Osteoblast (primary cell): Measurements from ENCODE around the gene ZEB1. TPM values are rescaled to one million over a fixed set of nuclear protein-coding genes. Genes with fewer than 3 reads are reported as not detected.
"Not testable (repeated sequence)": the region's sequence is repeated elsewhere in the genome, so short reads cannot be mapped to it uniquely, and the experiment has no call there.

Experiments used
- DNase-seq: peaks from one replicate; pipeline ENCODE4 v3.0.0; 2011; ENCODE audit warnings: low spot score, mixed read lengths; ENCODE audit not compliant: insufficient read length; ENCODE audit errors: missing footprints
- H2AFZ ChIP-seq: 2 replicates; pipeline ENCODE4 v1.6.0; 2011; ENCODE audit warnings: mild to moderate bottlenecking, low read length
- H3K27ac ChIP-seq: 2 replicates; pipeline ENCODE4 v1.5.1; 2011; ENCODE audit warnings: mild to moderate bottlenecking, low read depth, low read length, moderate library complexity
- H3K27me3 ChIP-seq: 2 replicates; pipeline ENCODE4 v1.6.0; 2012; ENCODE audit warnings: mild to moderate bottlenecking, control low read depth, inconsistent platforms, low read length, moderate library complexity; ENCODE audit not compliant: insufficient read depth
- H3K36me3 ChIP-seq: 2 replicates; pipeline ENCODE4 v1.5.1; 2011; ENCODE audit warnings: mild to moderate bottlenecking, low read length, control low read depth, moderate library complexity; ENCODE audit not compliant: insufficient read depth
- H3K4me1 ChIP-seq: 2 replicates; pipeline ENCODE4 v1.5.1; 2011; ENCODE audit warnings: mild to moderate bottlenecking, low read length, control low read depth, moderate library complexity; ENCODE audit not compliant: insufficient read depth
- H3K4me2 ChIP-seq: 2 replicates; pipeline ENCODE4 v1.6.0; 2011; ENCODE audit warnings: mild to moderate bottlenecking, low read length; ENCODE audit not compliant: insufficient read depth
- H3K4me3 ChIP-seq: fragments of 200-600 bp; sonication (generic); 3 replicates; pipeline ENCODE4 v1.5.1; 2012; ENCODE audit warnings: mild to moderate bottlenecking, low read length, inconsistent platforms; ENCODE audit not compliant: insufficient read depth
- H3K79me2 ChIP-seq: 2 replicates; pipeline ENCODE4 v1.6.0; 2012; ENCODE audit warnings: mild to moderate bottlenecking, low read length, control low read depth, inconsistent platforms; ENCODE audit not compliant: insufficient read depth
- H3K9me3 ChIP-seq: 2 replicates; pipeline ENCODE4 v1.5.1; 2011; ENCODE audit warnings: low read depth, low read length, control low read depth
- H4K20me1 ChIP-seq: 2 replicates; pipeline ENCODE4 v1.6.0; 2012; ENCODE audit warnings: mild to moderate bottlenecking, low read length, control low read depth; ENCODE audit not compliant: insufficient read depth
- total RNA-seq: library from RNA; depleted of rRNA; stranded (reverse); fragments of >200 nt; gene quantifications from 2 replicates; pipeline ENCODE4 v1.2.3, GENCODE V29; 2012
- TF ChIP-seq, protein P1 (sequence below): IDR thresholded peaks from 2 replicates; pipeline ENCODE4 v1.5.1; 2011; ENCODE audit warnings: mild to moderate bottlenecking, low read depth, low read length, moderate library complexity; ENCODE audit errors: extremely low read depth

Gene ZEB1
- total RNA-seq, 1 donor, result 56.1 TPM

DNA sequence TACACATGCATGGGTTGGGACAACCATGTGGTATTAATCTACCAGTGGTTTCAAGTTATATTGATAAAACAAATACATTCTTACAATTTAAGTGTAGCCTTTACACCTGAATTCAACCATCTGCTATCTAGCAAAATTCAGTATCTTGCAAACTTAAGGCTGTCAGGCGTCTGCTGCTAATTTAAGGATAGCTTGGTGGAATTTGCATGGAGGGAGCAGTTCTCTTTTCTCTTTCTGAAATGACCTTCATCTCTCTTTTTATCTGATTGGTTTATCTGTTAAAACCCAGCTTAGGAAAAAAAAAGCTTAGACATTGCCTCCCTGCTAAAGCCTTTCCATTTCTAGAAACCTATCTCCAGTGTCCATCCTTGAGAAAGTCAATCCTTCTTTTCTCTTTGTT, 102.3 kb downstream of the ZEB1 start:
- Histone ChIP-seq H3K27ac (no peak overlapping the region), H3K4me3 (no peak overlapping the region), H3K79me2 (peaks cover 96% of the 10 kb centered on the region), H2AFZ (no peak overlapping the region), H3K4me2 (no peak overlapping the region), H3K36me3 (no peaks in the 10 kb centered on the region), H3K27me3 (no peaks in the 10 kb centered on the region), H3K4me1 (peaks cover 30% of the 10 kb centered on the region), H4K20me1 (peaks cover 14% of the 10 kb centered on the region), H3K9me3 (no peaks in the 10 kb centered on the region)
- TF ChIP-seq, protein P1, sequence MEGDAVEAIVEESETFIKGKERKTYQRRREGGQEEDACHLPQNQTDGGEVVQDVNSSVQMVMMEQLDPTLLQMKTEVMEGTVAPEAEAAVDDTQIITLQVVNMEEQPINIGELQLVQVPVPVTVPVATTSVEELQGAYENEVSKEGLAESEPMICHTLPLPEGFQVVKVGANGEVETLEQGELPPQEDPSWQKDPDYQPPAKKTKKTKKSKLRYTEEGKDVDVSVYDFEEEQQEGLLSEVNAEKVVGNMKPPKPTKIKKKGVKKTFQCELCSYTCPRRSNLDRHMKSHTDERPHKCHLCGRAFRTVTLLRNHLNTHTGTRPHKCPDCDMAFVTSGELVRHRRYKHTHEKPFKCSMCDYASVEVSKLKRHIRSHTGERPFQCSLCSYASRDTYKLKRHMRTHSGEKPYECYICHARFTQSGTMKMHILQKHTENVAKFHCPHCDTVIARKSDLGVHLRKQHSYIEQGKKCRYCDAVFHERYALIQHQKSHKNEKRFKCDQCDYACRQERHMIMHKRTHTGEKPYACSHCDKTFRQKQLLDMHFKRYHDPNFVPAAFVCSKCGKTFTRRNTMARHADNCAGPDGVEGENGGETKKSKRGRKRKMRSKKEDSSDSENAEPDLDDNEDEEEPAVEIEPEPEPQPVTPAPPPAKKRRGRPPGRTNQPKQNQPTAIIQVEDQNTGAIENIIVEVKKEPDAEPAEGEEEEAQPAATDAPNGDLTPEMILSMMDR, result no peak
- no peak for DNase-seq

DNA sequence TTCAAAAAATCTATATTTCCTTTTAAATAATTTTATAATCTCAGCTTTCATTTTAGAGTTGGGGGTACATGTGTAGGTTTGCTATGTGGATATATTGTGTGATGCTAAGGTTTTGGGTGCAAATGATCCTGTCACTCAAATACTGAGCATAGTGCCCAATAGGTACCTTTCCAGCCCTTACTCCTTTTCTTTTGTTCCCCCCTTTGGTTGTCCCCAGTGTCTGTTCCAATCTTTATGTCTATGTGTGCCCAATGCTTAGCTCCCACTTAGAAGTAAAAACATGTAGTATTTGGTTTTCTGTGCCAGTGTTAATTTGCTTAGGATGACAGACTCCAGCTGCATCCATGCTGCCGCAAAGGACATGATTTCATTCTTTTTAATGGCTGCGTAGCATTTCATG, 103.6 kb downstream of the ZEB1 start:
- Histone ChIP-seq H2AFZ (no peak overlapping the region), H3K4me1 (peaks cover 35% of the 10 kb centered on the region), H3K9me3 (no peaks in the 10 kb centered on the region), H3K27me3 (no peaks in the 10 kb centered on the region), H3K36me3 (no peaks in the 10 kb centered on the region), H3K4me3 (no peak overlapping the region), H3K79me2 (peaks cover 95% of the 10 kb centered on the region), H3K27ac (no peak overlapping the region), H3K4me2 (no peak overlapping the region), H4K20me1 (peaks cover 14% of the 10 kb centered on the region)
- TF ChIP-seq, protein P1, result no peak
- no peak for DNase-seq

DNA sequence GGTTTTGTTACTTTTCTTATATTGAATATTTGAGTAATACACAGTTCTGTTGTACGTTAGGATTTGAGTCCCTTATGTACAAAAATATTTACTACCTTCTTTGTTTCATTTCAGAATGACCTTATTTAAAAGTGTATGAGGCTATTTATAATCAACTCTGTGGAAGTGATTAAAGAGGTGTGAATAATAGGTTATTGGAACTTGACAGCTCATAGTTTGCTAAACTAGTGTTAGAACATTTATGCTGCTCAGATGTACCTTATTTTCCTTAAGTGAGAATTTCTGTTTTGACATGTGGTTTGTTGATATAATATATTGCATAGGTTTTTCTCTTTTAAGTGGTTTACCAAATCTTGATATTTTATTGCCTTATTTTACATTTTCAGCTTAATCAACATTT, 105.5 kb downstream of the ZEB1 start:
- TF ChIP-seq, protein P1, result no peak
- no peaks in the 10 kb centered on the region for H3K36me3 ChIP-seq
- peaks cover 13% of the 10 kb centered on the region for H4K20me1 ChIP-seq
- peaks cover 98% of the 10 kb centered on the region for H3K79me2 ChIP-seq
- no peaks in the 10 kb centered on the region for H3K9me3 ChIP-seq
- H3K27me3 ChIP-seq, result no peaks in the 10 kb centered on the region
- no peak overlapping the region for H3K4me3 ChIP-seq
- H3K4me1 ChIP-seq, result peaks cover 30% of the 10 kb centered on the region
- H2AFZ ChIP-seq, result no peak overlapping the region
- no peak for DNase-seq
- no peak overlapping the region for H3K27ac ChIP-seq
- no peak overlapping the region for H3K4me2 ChIP-seq

DNA sequence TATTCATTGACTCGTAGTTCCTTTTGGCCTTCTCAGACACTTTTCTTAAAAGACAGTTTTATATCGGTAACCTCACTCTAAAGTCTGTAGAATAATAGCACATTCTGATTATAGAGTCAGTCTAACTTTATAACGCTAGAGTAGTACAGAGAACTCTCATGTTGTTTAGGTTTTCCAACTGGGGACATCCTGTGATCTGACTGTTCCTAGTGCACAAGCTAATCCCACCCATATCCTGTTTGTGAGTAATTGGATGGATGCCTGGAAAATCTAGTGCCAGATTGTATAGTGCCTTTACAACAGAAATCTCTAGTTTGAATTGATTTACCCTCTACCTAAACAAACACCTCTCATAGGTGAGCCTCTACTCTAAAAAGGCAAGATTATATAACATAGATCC, 107.4 kb downstream of the ZEB1 start:
- no peaks in the 10 kb centered on the region for H3K27me3 ChIP-seq
- H3K9me3 ChIP-seq, result no peaks in the 10 kb centered on the region
- H2AFZ ChIP-seq, result peak overlapping the region; percentile 13
- TF ChIP-seq, protein P1, result no peak
- no peaks in the 10 kb centered on the region for H3K36me3 ChIP-seq
- H3K27ac ChIP-seq, result peak overlapping the region; percentile 54
- H3K79me2 ChIP-seq, result peaks cover 95% of the 10 kb centered on the region
- peaks cover 10% of the 10 kb centered on the region for H4K20me1 ChIP-seq
- peaks cover 17% of the 10 kb centered on the region for H3K4me1 ChIP-seq
- H3K4me2 ChIP-seq, result peak overlapping the region; percentile 58
- H3K4me3 ChIP-seq, result peak overlapping the region; percentile 1
- peak; percentile 58 for DNase-seq

DNA sequence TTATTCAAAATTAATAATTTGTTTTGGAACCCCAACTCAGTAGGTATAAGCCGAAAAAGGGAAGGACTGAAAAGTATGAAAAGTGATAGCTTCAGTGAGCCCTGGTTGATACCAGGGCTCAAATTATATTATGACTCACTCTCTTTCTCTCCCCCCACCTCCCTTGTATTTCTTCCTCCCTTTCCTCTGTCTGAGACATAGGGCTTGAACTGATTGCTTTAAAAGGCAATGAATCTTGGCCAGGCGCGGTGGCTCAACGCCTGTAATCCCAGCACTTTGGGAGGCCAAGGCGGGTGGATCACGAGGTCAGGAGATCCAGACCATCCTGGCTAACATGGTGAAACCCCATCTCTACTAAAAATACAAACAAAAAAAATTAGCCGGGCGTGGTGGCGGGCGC, 108.3 kb downstream of the ZEB1 start:
- H3K9me3 ChIP-seq, result not testable (repeated sequence)

DNA sequence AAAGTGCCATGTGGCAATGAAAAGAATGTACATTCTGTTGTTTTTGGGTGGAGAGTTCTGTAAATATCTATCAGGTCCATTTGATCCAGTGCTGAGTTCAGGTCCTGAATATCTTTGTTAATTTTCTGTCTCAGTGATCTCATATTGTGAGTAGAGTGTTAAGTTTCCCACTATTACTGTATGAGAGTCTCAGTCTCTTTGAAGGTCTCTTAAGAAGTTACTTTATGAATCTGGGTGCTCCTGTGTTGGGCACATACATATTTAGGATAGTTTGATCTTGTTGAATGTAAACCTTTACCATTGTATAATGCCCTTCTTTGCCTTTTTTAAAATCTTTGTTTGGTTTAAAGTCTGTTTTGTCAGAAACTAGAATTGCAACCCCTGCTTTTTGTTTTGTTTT, 109.5 kb downstream of the ZEB1 start:
- H3K27ac ChIP-seq, H3K9me3 ChIP-seq, H4K20me1 ChIP-seq, DNase-seq, H3K4me2 ChIP-seq, H3K27me3 ChIP-seq, H3K4me3 ChIP-seq, H2AFZ ChIP-seq, H3K36me3 ChIP-seq: not testable (repeated sequence)
- Histone ChIP-seq H3K4me1 (peaks cover 17% of the 10 kb centered on the region), H3K79me2 (peaks cover 93% of the 10 kb centered on the region)

More for the DNA sequence above, 108.3 kb downstream of the ZEB1 start:
- H2AFZ ChIP-seq, H4K20me1 ChIP-seq, H3K4me3 ChIP-seq, H3K27me3 ChIP-seq, H3K36me3 ChIP-seq, H3K27ac ChIP-seq, DNase-seq: not testable (repeated sequence)
- peaks cover 17% of the 10 kb centered on the region for H3K4me1 ChIP-seq
- peaks cover 92% of the 10 kb centered on the region for H3K79me2 ChIP-seq
- peak overlapping the region; percentile 8 for H3K4me2 ChIP-seq
